ENCODE data around the gene IQCH.

- TF ChIP-seq CTCF (IDR thresholded peaks at IDR 0.05), result no peak
- TF ChIP-seq POLR2A (IDR thresholded peaks at IDR 0.05), result no peak
- no peak for TF ChIP-seq EP300 (IDR thresholded peaks at IDR 0.05; ENCODE audit: low read depth)
- no peak for TF ChIP-seq POLR2AphosphoS5 (IDR thresholded peaks at IDR 0.05)
These were observed 35.7 kb downstream of the IQCH start for GRCh38 chr15:67290319-67290718.

Measured in transverse colon (tissue), 4 donors.